Hematopoietic multipotent progenitor cell treated with erythropoietin and hydrocortisone succinate and interleukin-3 and kit ligand, for 8 days (in vitro differentiated cells): Measurements from ENCODE around the gene DENND4A.
A peak's percentile ranks its signal among the peaks of the same experiment; 100 is the strongest.

Experiments used
- DNase-seq: peaks from one replicate; pipeline ENCODE4 v3.0.0-alpha.2; 2015

DENND4A gene

GRCh38 chr15:65792138-65792987 lies at the start of gene DENND4A:
Gene DENND4A, minus strand, starts transcription at chr15:65792293. Its CDS starts 35,843 bp downstream, at chr15:65756450.
- DNase-seq, result peak; percentile 99

GRCh38 chr15:65841121-65841930 lies 49.2 kb upstream of the DENND4A start:
- DNase-seq, result no peak

- DNase-seq, result no peak
These were observed 47.9 kb upstream of the DENND4A start for GRCh38 chr15:65839985-65840384.

GRCh38 chr15:65839354-65839901 lies 47.3 kb upstream of the DENND4A start:
- DNase-seq, result peak; percentile 64

DNA sequence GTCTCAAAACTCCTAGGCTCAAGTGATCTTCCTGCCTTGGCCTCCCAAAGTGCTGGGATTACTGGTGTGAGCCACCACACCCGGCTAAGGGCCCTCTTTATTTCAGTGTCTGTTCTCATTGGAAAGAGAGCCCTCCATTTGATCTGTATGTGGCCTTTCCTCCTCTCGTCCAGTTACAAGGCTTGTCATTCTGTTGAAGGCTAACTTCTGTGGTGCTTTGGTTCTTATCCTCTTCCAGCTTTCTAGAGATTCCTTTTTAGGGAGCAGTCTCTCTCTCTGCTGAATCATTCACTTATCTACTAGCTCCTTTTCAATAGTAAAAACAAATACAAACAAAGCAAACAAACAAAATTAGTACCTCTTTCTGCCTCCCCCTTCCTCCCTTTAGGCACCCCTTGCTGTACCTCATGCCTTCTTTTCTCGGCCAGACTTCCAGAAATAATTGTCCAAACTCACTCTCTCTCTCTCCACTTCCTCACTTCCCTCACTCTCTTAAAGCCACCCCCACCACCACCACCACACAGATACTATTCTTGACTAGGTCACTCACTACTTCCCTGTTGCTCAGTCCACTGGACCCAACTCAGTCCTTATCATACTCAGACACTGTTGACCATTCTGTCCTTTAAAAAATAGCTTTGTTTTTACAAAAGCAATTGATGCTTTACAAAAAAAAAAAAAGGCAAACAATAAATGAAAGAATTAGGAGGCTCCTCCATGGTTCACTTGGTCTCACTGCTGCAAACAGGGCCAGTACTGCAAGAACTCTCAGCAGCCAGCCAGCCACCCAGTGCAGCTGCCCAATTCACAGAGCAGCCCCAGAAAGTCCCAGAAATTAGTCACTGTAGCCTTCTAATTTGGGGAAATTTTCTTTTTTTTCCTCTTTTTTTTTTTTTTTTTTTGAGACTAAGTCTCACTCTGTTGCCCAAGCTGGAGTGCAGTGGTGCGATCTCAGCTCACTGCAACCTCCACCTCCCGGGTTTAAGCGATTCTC lies 45.5 kb upstream of the DENND4A start:
- peak; percentile 21 for DNase-seq

- DNase-seq, result no peak
These were observed 44.6 kb upstream of the DENND4A start for GRCh38 chr15:65836665-65837064.

- DNase-seq, result no peak
These were observed 43.4 kb upstream of the DENND4A start for GRCh38 chr15:65835447-65835846.

DNA sequence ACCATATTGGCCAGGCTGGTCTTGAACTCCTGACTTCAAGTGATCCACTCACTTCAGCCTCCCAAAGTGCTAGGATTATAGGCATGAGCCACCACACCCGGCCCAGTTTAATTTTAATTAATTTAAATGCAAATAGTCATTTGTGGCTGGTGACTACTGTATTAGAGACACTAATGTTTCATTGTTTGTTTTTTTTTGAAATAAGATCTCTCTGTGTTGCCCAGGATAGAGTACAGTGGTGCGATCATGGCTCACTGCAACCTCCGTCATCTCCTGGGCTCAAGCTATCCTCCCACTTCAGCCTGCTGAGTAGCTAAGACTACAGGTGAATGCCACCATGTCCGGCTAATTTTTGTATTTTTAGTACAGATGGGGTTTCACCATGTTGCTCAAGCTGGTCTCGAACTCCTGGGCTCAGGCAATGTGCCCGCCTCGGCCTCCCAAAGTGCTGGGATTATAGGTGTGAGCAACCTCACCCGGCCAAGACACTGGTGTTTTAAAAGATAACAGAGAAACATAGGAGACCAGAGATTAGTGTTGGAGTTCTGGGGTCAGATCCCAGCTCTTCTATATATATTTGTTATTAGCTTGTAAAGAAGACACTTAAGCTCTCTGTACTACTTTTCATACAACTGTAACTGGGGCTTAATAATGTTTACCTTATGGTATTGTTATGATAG lies 42.6 kb upstream of the DENND4A start:
- DNase-seq, result no peak

GRCh38 chr15:65833501-65834205 lies 41.6 kb upstream of the DENND4A start:
- DNase-seq, result peak; percentile 48

- DNase-seq, result peak; percentile 62
These were observed 40.7 kb upstream of the DENND4A start for GRCh38 chr15:65832549-65833364.

- peak; percentile 65 for DNase-seq
These were observed 37.2 kb upstream of the DENND4A start for GRCh38 chr15:65829130-65829764.

DNA sequence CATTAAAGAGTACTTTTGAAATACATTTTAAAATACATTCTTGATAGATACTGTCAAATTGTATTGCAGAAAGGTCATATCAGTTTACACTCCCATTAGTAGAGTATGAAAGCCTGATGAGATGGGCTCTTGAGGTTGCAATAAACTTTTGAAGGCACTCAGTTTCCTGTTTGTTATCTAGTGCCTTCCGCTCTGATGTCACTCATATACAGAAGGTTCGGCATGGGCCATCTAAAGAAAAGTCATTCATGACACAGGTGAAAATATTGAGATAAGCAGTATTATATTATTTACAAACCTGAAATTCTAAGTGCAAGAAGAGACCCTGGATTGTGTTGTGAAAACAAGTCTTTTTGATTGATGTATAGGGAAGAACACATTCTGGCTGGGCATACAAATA lies 36.5 kb upstream of the DENND4A start:
- no peak for DNase-seq

- no peak for DNase-seq
These were observed 35.0 kb upstream of the DENND4A start for GRCh38 chr15:65827065-65827464.

- no peak for DNase-seq
These were observed 33.0 kb upstream of the DENND4A start for GRCh38 chr15:65824941-65825544.

DNA sequence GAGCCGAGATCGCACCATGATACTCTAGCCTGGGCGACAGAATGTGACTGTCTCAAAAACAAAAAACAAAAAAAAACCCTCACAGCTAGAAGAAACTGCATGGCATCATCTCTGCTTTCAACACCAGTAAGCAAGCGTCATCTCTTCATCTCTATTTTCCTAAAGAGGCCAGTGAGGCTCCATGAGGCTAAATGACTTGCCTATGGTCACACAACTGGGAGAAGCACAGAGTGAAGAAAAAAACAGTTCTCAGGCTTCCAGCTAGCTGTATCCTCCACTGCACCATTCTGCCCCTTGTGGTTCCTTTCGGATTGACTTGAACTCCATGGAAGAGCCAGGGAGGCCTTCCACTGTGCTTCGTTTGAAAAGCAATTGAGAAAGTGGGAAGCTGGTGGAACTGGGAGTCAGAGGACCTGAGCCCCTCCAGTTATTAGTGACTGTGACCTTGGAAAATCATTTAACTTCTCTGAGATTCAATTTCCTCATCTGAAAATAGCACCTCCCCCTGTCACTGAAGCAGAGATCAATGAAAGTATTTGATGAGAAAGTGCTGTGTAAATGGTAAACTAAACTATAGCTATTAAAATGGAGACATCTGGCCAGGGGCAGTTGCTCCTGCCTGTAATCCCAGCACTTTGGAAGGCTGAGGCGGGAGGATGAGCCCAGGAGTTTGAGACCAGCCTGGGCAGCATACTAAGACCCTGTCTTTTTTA lies 32.1 kb upstream of the DENND4A start:
- peak; percentile 83 for DNase-seq

- DNase-seq, result no peak
These were observed 30.2 kb upstream of the DENND4A start for GRCh38 chr15:65822316-65822715.

- DNase-seq, result no peak
These were observed 29.0 kb upstream of the DENND4A start for GRCh38 chr15:65821070-65821469.

- DNase-seq, result peak; percentile 89
These were observed 27.5 kb upstream of the DENND4A start for GRCh38 chr15:65819563-65819960.
